Glutamatergic neuron (in vitro differentiated cells): Measurements from ENCODE around the gene S100A13. TPM values are rescaled to one million over a fixed set of nuclear protein-coding genes. Genes with fewer than 3 reads are reported as not detected.

Experiments
- DNase-seq: peaks from one replicate; pipeline ENCODE4 v3.0.0; 2022
- H3K27ac Mint-ChIP-seq: one replicate; pipeline ENCODE4 v1.8.0; 2020; ENCODE audit warnings: mild to moderate bottlenecking, mixed read lengths, inconsistent platforms; ENCODE audit not compliant: unreplicated experiment
- H3K27me3 Mint-ChIP-seq: one replicate; pipeline ENCODE4 v1.8.0; 2020; ENCODE audit warnings: mild to moderate bottlenecking, moderate library complexity, mixed read lengths, inconsistent platforms; ENCODE audit not compliant: unreplicated experiment
- H3K36me3 Mint-ChIP-seq: one replicate; pipeline ENCODE4 v1.8.0; 2020; ENCODE audit warnings: mild to moderate bottlenecking, mixed read lengths, inconsistent platforms; ENCODE audit not compliant: unreplicated experiment
- H3K4me1 Mint-ChIP-seq: one replicate; pipeline ENCODE4 v1.8.0; 2020; ENCODE audit warnings: mild to moderate bottlenecking, low read depth, mixed read lengths, inconsistent platforms; ENCODE audit not compliant: unreplicated experiment
- H3K4me3 Mint-ChIP-seq: one replicate; pipeline ENCODE4 v1.8.0; 2020; ENCODE audit warnings: mild to moderate bottlenecking, mixed read lengths, inconsistent platforms; ENCODE audit not compliant: unreplicated experiment
- H3K9me3 Mint-ChIP-seq: one replicate; pipeline ENCODE4 v1.8.0; 2020; ENCODE audit warnings: mild to moderate bottlenecking, moderate library complexity, mixed read lengths, inconsistent platforms; ENCODE audit not compliant: unreplicated experiment
- total RNA-seq: library from RNA; stranded (reverse); fragmentation: NEBNext Ultra II Directional; extraction: Animal tissue kit (Norgen Biotek cat#: 25700); gene quantifications from one replicate; pipeline ENCODE4 v1.2.1, GENCODE V29; 2021; ENCODE audit not compliant: unreplicated experiment
- TF ChIP-seq, protein P1 (sequence below): fragments of 200-600 bp; sonication (generic); IDR thresholded peaks from one replicate; pipeline ENCODE4 v1.5.0; 2021; ENCODE audit not compliant: partially characterized antibody, unreplicated experiment

The S100A13 gene
- total RNA-seq, 1 donor from 2014 or later: 92.8 TPM

DNA sequence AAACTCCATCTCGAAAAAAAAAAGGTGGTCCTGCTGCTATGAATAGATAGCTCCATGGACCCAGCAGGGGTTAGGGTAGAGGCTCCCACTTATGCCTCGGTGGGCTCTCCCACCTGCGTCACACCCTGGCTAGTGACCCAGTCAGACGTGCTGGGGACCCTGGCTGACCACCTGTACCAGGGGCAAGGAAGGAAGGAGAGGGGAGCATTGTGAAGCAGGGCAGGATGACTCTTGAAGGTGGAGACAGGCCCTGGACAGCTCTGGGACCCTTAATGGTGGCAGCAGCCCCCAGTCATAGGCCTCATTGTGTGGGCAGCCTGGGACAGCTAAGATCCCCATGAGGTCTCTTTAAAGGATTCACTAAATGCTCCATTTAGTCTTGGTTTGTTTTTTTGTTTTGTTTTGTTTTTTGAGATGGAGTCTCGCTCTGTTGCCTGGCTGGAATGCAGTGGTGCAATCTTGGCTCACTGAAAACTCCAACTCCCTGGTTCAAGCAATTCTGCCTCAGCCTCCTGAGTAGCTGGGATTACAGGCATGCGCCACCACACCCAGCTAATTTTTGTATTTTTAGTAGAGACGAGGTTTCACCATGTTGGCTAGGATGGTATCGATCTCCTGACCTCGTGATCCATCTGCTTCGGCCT lies 20.8 kb upstream of the S100A13 start:
- Mint-ChIP-seq H3K36me3 (peaks cover 4% of the 10 kb centered on the region), H3K4me3 (no peak overlapping the region), H3K27me3 (peaks cover 9% of the 10 kb centered on the region), H3K9me3 (peaks cover 11% of the 10 kb centered on the region), H3K4me1 (no peaks in the 10 kb centered on the region), H3K27ac (no peak overlapping the region)
- no peak for DNase-seq
- TF ChIP-seq, protein P1, sequence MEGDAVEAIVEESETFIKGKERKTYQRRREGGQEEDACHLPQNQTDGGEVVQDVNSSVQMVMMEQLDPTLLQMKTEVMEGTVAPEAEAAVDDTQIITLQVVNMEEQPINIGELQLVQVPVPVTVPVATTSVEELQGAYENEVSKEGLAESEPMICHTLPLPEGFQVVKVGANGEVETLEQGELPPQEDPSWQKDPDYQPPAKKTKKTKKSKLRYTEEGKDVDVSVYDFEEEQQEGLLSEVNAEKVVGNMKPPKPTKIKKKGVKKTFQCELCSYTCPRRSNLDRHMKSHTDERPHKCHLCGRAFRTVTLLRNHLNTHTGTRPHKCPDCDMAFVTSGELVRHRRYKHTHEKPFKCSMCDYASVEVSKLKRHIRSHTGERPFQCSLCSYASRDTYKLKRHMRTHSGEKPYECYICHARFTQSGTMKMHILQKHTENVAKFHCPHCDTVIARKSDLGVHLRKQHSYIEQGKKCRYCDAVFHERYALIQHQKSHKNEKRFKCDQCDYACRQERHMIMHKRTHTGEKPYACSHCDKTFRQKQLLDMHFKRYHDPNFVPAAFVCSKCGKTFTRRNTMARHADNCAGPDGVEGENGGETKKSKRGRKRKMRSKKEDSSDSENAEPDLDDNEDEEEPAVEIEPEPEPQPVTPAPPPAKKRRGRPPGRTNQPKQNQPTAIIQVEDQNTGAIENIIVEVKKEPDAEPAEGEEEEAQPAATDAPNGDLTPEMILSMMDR: no peak

DNA sequence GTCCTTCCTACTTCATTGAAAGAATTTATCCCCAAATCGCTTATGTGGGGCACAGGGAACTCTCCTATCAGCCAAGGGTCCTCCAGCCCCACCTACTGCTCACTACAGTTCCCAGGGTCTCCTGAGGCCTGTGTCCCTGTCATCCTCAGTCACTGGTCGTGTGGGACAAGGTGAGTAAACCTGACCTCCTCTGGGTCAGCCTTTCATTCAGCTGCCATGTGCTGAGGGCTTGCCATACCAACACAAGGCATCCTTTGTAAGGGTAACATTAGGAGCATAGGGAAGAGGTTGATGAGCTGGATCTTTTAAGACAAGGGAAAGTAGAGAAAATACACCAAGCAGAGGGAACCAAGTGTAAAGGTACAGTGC lies 20.0 kb upstream of the S100A13 start:
- DNase-seq: no peak
- Mint-ChIP-seq H3K36me3 (peaks cover 4% of the 10 kb centered on the region), H3K9me3 (peaks cover 11% of the 10 kb centered on the region), H3K27ac (peak overlapping the region; percentile 72), H3K4me3 (peak overlapping the region; percentile 42), H3K4me1 (peaks cover 2% of the 10 kb centered on the region), H3K27me3 (peaks cover 9% of the 10 kb centered on the region)
- TF ChIP-seq, protein P1: no peak

DNA sequence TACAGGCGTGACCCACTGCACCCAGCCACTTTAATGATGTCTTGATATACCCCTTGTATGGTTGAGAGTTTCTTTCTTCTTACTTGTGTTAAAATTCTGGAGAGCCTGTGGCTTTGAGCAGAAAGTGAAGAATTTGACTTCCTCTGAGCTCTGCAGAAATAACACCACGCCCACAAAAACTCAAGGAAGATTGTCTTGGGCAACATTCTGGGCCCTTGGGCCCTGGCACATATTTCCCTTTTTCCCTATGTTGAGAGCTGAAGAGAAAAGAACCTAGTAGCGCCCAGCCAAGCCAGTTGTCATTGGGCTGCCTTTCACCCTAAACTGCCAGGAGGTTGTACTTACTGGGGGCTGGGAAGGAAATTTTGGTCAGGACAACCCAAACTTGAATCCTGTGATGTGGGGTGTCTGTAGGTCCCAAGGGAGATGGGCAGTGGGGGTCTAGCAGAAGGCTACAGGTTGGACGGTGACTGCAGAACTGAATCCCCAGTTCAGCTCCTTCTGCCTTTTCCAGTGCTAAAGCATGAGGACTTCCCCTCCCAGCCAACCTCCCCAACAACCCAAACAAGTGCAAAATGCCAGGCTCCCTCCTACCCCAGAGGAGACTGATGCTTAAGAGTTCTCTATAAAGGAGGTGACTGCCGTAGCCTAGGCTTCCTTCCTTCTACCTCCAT lies 19.5 kb upstream of the S100A13 start:
- H3K36me3 Mint-ChIP-seq: peaks cover 4% of the 10 kb centered on the region
- TF ChIP-seq, protein P1: no peak
- peaks cover 11% of the 10 kb centered on the region for H3K9me3 Mint-ChIP-seq
- H3K27ac Mint-ChIP-seq: peak overlapping the region; percentile 52
- H3K4me1 Mint-ChIP-seq: peaks cover 2% of the 10 kb centered on the region
- H3K4me3 Mint-ChIP-seq: no peak overlapping the region
- DNase-seq: no peak
- H3K27me3 Mint-ChIP-seq: peaks cover 9% of the 10 kb centered on the region

DNA sequence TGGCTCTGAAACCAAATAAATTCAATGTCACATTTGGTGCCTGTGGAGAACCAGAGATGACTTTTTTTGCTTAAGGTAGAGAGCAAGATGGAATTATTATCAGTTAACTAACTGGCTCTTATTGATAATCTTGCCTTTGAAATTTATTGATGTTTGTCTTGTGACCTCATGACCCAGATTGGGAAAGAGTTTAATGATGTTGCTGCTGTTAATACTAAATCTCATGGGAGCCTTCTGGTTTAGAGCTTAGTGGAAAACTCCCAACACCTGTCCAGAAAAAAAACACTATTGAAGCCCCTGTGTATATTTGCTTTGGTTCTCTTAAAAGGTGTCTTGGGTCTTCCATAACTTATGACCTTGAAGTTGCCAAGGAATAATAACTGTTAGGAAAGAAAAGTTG lies 16.5 kb upstream of the S100A13 start:
- H3K27me3 Mint-ChIP-seq: peaks cover 4% of the 10 kb centered on the region
- H3K4me3 Mint-ChIP-seq: no peak overlapping the region
- peaks cover 4% of the 10 kb centered on the region for H3K36me3 Mint-ChIP-seq
- peaks cover 2% of the 10 kb centered on the region for H3K4me1 Mint-ChIP-seq
- H3K9me3 Mint-ChIP-seq: peaks cover 11% of the 10 kb centered on the region
- TF ChIP-seq, protein P1: no peak
- DNase-seq: no peak
- H3K27ac Mint-ChIP-seq: no peak overlapping the region

DNA sequence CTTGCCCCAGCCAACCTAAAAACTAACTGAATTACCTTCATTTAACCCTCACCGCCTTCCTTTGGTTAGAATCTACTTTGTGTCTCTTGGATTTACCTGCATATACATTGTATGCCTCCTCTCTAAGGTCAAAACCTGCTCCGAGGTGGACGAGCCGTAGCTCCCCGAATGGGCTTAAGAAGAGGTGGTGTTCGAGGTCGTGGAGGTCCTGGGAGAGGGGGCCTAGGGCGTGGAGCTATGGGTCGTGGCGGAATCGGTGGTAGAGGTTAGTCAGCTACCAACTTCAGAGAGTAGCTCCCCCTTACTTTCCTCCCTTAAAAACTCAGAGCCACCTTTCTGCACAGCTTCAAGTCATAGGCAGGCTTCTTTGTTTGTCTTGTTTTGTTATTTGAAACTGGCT lies 15.8 kb upstream of the S100A13 start:
- no peak for DNase-seq

More for the DNA sequence above, 15.8 kb upstream of the S100A13 start:
- TF ChIP-seq, protein P1: no peak
- Mint-ChIP-seq H3K27me3 (peaks cover 4% of the 10 kb centered on the region), H3K4me1 (peaks cover 2% of the 10 kb centered on the region), H3K36me3 (peaks cover 4% of the 10 kb centered on the region), H3K9me3 (peaks cover 10% of the 10 kb centered on the region), H3K4me3 (no peak overlapping the region), H3K27ac (peak overlapping the region; percentile 21)
